ENCODE results near the gene THSD7B.

The THSD7B gene

DNA sequence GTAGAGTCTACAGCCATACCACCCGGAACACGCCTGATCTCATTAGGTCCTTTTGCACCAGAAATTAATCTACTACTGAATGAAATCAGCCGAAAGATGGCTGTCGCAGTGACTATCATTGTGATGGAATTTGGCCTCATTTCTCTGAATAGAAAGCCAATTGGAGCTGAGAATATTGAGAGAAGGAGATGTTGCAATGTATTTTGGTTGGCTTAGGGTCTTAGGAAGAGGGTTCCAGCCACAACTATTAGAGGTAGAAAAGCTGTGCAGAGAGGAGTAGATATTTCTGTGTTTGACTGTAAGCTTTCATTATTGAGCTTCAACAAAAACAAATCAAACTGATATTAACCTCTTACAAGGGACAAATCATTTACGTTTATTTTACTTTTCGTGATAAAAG is 98.1 kb downstream of the THSD7B start:
- TF ChIP-seq GATA3 (IDR thresholded peaks at IDR 0.05; ENCODE audit: low read depth, low read length) (no peak), GATA2 (IDR thresholded peaks at IDR 0.05; ENCODE audit: low read depth, low read length) (no peak)

DNA sequence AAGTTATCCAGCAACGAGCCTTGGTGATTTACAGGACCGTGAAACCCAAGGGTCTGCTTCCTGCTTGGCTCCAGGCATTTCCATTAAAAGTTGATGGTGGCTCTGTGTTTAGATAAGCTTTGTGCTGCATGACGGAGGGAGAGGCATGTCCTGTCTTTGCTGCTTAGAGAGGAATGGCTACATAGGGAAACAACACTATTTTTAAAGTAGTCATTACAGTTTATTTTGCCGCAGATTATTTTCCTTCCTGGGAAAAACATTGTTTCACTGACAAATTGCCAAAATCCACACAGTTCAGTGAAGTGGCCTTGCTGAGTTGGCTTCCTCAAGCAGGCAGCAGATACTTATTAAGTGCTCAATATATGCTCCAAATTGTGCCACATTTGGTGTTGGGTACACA is 98.5 kb downstream of the THSD7B start:
- TF ChIP-seq GATA2 (IDR thresholded peaks at IDR 0.05; ENCODE audit: low read depth, low read length) (no peak), GATA3 (IDR thresholded peaks at IDR 0.05; ENCODE audit: low read depth, low read length) (no peak)

DNA sequence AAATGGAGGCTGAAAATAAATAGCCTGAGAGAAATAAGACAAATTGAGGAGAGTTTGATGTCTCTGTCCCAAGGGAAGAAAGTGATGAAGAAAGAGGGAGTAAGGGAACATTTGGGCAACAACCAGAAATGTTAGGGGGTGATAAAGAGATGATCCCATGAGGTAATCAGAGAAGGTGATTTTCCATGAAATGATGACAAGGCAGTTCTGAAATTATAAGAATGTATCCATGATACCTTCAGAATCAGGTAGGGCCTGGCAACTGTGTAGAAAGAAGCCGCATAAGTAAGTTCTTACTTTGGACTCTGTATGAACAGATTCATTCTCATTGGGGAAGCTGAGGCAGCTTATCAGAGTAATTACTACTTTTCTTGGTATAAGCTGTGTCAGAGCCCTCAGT is 106.1 kb downstream of the THSD7B start:
- no peak for TF ChIP-seq GATA2 (IDR thresholded peaks at IDR 0.05; ENCODE audit: low read depth, low read length)
- no peak for TF ChIP-seq GATA3 (IDR thresholded peaks at IDR 0.05; ENCODE audit: low read depth, low read length)

DNA sequence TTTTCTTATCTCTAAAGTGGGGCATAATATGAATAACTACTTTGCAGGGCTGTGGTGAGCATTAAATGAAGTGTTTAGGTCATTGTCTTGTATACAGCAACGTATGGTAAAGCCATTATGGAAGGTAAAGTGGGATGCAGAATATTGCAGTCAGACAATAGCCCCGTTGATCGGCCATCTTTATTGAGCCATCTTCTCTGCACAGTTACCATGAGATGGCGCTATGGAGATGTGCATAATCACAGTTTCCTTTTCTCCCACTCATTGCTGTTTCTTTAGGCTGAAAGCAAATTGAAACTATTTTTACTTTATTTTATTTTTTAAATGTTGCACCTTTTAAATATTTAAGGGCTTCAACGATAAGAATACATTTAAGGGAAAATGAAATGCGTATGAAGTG is 108.9 kb downstream of the THSD7B start:
- TF ChIP-seq GATA3 (IDR thresholded peaks at IDR 0.05; ENCODE audit: low read depth, low read length) (no peak), GATA2 (IDR thresholded peaks at IDR 0.05; ENCODE audit: low read depth, low read length) (no peak)

DNA sequence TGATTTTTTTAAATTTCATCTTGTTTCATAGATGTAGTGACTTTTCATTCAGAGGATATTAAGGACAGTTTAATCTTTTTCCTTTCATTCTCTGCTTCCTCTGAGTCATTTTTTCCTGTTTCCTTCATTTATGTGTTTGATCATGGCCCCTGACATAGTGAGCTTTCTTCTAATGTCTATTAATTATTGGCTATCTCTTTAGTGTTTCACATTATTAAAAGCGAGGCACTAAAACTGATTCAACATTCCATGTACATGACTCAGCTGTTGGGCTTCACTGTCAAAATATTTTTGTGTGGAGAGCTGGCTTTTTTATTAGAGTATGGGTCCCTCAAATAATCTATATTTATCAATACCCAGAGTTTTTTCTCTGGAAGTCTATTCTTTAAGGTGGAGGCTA is 125.8 kb downstream of the THSD7B start:
- TF ChIP-seq GATA3 (IDR thresholded peaks at IDR 0.05; ENCODE audit: low read depth, low read length) = no peak

DNA sequence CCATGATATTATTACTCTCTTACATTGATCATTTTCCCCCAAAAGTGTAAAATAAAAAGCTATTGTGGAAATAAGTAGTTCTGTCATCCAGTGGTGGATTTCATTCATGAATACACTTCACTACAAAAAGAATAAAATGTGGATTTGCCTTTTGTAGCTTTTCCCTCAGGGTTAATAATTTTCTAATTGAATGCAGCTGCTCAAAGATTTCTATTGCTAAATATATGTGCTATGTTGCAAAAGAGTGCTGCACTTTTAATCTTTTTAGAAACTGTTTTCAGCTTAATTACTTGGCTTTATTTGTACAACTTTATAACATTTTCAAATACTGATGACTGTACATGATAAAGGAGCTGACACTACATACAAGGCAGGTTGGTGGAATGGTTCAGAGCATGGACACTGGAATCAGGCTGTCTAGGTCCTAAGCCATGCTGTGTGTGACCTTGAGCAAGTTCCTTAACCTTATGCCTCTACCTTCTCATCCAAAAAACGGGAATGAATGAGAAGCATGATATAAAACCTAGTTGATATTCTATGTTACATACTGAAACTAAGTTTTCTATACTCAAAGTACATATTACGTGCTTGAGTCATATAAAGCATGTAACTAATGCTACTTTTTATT is 128.8 kb downstream of the THSD7B start:
- TF ChIP-seq GATA2 (IDR thresholded peaks at IDR 0.05; ENCODE audit: low read depth, low read length) (no peak), GATA3 (IDR thresholded peaks at IDR 0.05; ENCODE audit: low read depth, low read length) (no peak)

DNA sequence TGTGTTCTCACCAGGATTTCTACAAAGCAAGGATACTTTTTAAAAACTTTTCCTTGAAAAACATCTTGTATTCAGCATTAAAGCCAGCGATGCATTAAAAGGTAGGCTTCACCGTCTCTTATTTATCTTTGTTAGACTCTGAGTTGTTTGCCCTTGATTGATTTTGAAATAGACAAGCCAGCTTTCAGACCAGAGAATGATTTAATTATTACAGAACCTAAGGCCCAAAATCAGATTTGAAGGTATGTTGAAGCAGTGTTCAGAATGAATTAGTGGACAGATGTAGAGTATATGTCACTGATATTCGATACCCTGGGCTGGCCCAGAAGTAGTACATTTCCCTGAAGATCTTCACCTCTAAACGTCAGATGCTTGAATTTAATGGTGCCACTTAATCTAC is 136.4 kb downstream of the THSD7B start:
- TF ChIP-seq GATA3 (IDR thresholded peaks at IDR 0.05; ENCODE audit: low read depth, low read length) = no peak
- no peak for TF ChIP-seq GATA2 (IDR thresholded peaks at IDR 0.05; ENCODE audit: low read depth, low read length)

DNA sequence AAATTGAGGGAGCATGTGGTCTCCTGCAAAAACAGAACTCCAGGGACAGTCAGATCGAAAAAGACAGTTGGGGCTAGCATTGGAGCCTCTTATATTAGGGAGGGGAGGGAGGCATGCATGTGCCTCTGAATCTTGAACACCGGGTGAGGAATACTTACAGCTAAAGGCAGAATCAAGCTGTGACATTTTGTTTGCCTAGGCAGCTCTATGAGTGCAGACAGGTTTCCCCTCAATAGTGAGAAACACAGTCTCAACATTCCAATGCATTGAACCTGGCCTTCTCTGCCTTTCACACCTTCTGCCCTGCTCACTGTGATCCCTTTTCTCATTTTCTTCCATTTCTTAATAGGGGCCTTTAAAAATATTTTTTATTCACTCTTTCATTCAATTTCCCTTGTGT is 140.4 kb downstream of the THSD7B start:
- TF ChIP-seq GATA2 (IDR thresholded peaks at IDR 0.05; ENCODE audit: low read depth, low read length) = no peak
- no peak for TF ChIP-seq GATA3 (IDR thresholded peaks at IDR 0.05; ENCODE audit: low read depth, low read length)

DNA sequence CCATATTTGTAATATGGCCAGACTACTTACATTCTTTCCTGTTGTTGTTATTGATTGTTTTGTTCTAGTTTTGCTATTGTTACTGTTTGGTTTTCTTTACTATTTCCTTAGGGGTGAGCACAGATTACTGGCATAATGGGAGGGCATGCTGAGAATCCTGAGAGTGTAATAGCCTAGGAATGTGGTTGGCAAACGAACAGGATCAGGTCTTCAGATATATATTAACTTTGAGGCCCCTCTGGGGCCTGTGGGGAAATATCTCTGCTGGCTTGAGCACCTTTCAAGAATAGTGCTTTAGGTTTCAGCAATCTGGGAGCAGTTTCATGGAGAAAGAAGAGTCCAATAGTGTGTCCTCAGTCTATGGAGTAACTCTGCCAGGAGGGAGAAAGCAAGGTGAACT is 144.4 kb downstream of the THSD7B start:
- TF ChIP-seq GATA2 (IDR thresholded peaks at IDR 0.05; ENCODE audit: low read depth, low read length) (no peak), GATA3 (IDR thresholded peaks at IDR 0.05; ENCODE audit: low read depth, low read length) (no peak)

DNA sequence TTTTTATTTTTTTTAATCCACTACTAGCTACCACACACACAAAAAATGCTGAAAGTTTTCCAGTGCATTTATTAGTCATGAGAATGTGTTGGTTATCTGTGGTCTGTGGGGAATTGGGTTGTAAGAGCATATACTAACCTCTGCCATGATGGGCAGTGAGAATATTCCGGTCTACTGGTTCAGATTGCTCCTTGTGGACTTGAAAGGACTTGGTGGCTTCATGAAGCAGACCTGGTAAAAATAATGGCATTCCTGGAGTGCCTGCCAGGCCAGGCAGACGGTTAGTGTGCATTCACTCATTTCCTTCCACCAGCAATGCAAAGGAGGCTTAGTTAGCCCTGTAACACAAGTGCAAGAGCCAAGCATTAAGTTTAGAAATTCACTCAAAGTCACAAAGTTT is 150.8 kb downstream of the THSD7B start:
- TF ChIP-seq GATA2 (IDR thresholded peaks at IDR 0.05; ENCODE audit: low read depth, low read length) (no peak), GATA3 (IDR thresholded peaks at IDR 0.05; ENCODE audit: low read depth, low read length) (no peak)

DNA sequence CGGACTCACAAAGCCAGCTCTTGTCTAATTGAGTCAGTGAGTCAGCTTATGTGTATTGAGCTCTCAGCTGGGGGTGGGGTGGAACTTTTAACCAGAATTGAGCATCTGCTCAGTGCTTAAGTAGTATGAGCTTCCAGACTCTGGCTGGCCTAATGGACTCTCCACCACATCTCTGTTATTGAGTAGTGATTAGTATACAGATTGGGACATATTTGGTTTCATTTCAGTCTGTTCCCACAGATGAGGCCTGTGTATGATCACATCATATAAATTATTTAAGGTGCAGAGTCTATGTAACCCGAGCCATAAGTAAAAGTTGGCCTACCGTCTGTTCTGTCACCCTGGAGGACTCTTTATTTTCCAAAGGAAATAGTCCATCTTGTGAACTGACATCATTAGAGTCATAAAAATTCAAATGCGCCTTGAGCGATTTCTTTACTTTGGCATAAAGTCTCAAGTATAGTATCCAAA is 152.1 kb downstream of the THSD7B start:
- TF ChIP-seq GATA3 (IDR thresholded peaks at IDR 0.05; ENCODE audit: low read depth, low read length) (no peak), GATA2 (IDR thresholded peaks at IDR 0.05; ENCODE audit: low read depth, low read length) (no peak)

DNA sequence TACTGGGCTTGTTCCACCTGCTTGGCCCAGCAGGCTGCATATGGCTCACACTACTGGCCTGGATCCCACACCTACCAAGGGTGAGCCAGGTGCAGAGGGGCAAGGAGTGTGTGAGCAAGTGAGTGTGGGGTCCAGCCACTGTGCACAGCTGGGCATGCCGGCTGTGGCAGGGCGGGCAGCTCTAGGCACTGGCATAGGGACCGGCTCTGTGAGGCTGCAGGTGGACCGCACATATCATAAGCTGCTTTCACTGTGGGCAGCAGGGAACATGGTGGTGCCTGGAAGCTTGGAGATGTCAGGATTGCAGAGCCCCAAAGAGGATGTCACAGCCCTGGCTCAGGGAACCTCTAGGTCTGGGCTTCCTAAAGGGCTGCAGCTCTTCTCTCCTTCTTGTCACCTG is 154.3 kb downstream of the THSD7B start:
- TF ChIP-seq GATA3 (IDR thresholded peaks at IDR 0.05; ENCODE audit: low read depth, low read length) (no peak), GATA2 (IDR thresholded peaks at IDR 0.05; ENCODE audit: low read depth, low read length) (no peak)

DNA sequence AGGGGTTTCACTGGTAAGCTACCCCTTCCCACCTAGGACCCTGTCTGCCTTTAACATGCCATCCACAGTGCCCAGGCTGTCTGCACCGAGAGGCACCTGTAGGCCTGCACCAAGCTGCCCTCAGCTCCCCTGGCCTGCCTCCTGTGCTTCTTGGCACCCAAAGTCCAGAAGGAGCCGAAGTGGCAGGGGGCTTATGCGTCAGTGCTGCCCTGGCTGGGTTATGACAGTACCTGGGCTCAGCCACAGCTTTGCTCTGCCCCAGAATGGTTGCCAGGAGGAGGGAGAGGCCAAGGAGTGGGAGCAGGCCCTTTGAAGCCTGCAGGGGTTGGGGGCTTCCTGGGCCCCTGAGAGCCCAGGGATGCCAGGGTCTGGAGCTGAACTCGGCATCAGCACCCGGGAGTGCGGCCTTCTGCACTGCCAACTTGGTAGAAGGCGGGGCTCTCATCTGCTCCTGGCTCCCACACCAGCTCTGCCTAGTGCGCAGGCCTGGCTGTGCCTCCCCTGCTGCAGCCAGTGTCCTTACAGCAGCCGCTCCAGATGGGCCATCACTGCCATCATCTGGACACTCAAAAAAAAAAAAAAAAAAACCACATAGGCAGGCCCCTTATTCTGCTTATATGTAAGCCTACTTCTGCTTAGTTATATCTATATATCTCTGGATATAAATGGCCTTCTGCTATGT is 155.4 kb downstream of the THSD7B start:
- TF ChIP-seq GATA2 (IDR thresholded peaks at IDR 0.05; ENCODE audit: low read depth, low read length) (no peak), GATA3 (IDR thresholded peaks at IDR 0.05; ENCODE audit: low read depth, low read length) (no peak)

DNA sequence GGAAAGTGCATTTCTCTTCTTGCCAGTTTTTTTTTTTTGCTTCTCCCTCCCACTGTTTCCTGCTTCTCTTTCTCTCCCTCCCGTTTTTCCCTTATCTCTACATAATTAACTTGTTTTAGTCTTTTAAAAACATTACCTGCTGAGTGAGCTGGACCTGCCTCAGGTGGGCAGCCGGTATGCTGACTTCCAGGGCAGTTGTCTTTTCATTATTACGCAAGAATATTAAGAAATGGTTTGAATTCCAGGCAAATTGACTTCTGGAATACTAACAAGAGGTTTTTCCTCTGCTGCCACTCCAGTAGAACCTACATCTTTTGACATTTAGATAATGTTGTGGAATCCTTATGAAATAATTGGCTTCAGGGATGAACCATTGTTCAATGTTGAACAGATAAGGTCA is 161.8 kb downstream of the THSD7B start:
- TF ChIP-seq GATA3 (IDR thresholded peaks at IDR 0.05; ENCODE audit: low read depth, low read length) = no peak
- TF ChIP-seq GATA2 (IDR thresholded peaks at IDR 0.05; ENCODE audit: low read depth, low read length) = no peak

DNA sequence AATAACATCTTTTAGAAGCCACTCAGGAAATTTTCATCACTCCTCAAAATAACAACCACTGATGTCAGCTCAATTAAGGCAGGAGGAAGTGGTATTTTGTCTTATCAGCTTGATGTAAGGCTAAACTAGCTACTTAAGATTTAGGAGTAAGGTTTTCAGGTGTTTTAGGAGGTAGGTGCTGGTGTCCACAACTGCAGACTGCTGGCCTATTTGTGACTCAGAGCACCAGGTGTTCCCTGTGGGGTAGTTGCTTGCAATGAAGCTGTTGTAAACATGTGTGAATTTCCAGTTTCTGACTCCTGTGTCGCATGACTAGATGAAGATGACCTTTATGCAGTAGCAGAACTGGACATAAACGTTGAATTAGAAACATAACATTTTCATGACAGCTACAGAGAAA is 164.2 kb downstream of the THSD7B start:
- no peak for TF ChIP-seq GATA3 (IDR thresholded peaks at IDR 0.05; ENCODE audit: low read depth, low read length)

DNA sequence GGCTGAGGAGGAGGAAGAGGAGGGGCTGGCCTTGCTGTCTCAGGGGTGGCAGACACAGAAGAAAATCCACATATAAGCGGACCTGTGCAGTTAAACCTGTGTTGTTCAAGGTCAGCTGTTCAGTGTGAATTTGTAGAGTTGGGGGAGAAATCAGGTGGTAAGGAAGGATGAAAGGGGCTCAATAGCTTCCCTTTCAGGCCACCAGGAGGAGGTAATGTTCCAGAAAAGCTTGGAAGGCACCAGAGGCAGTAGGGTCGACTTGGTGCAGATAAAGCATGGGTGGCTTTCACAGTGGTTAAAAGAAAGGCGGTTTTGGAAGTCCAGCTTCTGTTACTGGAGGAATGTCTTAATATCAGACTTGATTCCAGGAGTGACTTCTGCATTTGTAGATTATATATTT is 167.4 kb downstream of the THSD7B start:
- TF ChIP-seq GATA2 (IDR thresholded peaks at IDR 0.05; ENCODE audit: low read depth, low read length) (no peak), GATA3 (IDR thresholded peaks at IDR 0.05; ENCODE audit: low read depth, low read length) (no peak)
